HG02884 (cell line): Measurements from ENCODE around the gene TTC38.

Experiments
- ATAC-seq: cut with Tn5 transposase; IDR thresholded peaks from one replicate; pipeline ENCODE4 v1.9.1; 2021; ENCODE audit warnings: mild to moderate bottlenecking, moderate library complexity; ENCODE audit not compliant: unreplicated experiment

The TTC38 gene

GRCh38 chr22:46276563-46276962 lies 8.8 kb downstream of the TTC38 start:
- ATAC-seq = no peak

- no peak for ATAC-seq
Measured at GRCh38 chr22:46278656-46279645, 11.1 kb downstream of the TTC38 start.

- ATAC-seq = no peak
Measured at GRCh38 chr22:46280063-46280817, 12.4 kb downstream of the TTC38 start.

DNA sequence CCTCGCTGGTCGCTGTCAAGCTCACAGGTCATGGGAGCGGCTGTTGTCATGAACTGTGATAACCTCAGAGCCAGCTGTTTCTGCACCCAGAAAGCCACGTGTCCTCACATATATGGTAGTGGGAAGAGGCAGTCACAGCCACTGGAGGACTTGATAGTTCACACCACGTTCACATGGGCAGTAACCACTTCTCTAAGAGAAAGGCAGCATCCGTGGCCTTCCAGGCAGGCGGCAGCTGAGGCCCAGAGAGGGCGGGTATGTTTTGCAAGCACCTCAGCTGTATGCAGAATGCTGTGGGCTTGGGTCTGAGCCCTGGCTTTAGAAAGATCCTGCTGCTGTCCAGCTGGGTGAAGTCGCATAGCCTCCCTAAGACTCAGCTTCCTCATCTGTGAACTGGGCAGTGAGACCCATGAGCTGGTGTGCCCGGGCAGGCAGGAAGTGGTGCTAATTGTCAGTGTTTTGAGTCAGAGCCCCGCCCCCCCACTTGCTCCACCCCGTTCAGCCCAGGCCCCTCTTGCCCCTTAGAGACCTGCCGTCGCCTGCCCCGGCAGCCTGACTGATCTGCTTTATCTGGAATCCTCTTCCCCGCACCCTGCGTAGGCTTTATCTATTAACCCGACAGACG lies 13.3 kb downstream of the TTC38 start:
- ATAC-seq = no peak

DNA sequence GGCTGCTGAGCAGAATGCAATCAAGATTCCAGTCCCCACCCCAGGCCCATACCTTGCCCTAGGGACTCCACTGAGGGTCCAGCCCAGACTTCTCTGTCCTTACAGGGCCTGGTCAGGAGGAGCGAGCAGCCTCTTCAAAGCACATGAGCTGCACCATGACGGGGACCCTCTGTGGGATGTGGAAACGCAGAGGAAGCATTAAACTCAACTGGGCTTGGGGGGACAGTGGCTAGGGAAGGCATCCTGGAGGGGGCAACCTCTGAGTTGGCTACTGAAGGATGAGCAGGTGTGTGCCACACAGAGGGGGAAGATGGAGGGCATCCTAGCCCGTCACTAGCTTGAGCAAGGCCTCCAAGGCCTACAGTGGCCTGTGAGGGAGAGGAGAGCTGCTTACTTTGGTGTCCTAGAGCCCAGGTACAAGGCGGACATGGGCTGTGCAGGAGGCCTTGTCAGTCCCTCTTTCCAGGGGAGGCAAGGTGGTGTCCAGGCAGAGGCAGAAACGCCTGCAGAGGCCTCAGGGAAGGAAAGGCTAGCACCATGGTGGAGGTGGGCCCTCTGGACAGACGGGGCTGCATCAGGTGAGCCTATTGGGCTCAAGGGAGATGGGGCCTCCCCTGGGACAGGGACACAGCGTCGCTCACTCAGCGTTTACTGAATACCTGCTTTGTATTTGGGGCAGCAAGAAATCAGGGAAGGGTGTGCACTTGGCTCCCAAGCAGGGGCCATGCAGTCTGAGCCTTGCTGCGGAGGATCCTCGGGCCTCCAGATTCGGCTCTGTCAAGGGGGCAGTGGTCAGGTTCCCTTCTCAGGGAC lies 14.3 kb downstream of the TTC38 start:
- ATAC-seq = no peak

GRCh38 chr22:46286006-46286405 lies 18.2 kb downstream of the TTC38 start:
- no peak for ATAC-seq

- ATAC-seq = no peak
Measured at GRCh38 chr22:46286941-46287872, 19.4 kb downstream of the TTC38 start.

GRCh38 chr22:46287873-46288751 lies 20.3 kb downstream of the TTC38 start:
- ATAC-seq = no peak

GRCh38 chr22:46288846-46289243 lies 21.0 kb downstream of the TTC38 start:
- no peak for ATAC-seq

GRCh38 chr22:46289244-46289891 lies 21.6 kb downstream of the TTC38 start:
- no peak for ATAC-seq

DNA sequence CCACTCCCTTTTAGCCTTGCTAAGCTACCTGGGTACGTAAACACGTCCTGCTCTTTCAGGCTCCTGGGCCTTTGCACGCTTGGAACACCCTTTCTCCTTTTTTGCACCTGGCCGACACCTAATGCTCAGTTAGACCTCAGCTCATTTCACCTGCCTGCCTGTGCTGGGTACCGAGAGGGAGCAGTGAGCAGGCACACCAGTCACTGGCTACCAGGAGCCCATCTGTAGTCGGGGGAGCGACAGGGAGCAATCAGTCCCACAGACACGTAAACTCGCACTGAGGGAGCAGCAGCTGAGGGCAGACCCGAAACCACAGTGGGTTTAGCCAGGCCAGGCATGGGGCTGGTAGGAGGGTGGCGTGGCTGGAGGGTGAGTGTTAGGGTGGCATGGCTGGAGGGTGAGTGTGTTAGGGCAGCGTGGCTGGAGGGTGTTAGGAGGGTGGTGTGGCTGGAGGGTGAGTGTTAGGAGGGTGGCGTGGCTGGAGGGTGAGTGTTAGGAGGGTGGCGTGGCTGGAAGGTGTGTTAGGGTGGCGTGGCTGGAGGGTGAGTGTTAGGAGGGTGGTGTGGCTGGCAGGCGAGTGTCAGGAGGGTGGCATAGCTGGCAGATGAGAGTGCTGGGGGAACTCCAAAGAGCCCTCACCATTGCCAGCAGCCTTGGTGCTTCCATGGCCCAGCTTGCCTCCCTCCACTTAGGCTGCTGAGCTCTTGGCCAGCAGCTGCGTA lies 22.5 kb downstream of the TTC38 start:
- ATAC-seq = no peak

DNA sequence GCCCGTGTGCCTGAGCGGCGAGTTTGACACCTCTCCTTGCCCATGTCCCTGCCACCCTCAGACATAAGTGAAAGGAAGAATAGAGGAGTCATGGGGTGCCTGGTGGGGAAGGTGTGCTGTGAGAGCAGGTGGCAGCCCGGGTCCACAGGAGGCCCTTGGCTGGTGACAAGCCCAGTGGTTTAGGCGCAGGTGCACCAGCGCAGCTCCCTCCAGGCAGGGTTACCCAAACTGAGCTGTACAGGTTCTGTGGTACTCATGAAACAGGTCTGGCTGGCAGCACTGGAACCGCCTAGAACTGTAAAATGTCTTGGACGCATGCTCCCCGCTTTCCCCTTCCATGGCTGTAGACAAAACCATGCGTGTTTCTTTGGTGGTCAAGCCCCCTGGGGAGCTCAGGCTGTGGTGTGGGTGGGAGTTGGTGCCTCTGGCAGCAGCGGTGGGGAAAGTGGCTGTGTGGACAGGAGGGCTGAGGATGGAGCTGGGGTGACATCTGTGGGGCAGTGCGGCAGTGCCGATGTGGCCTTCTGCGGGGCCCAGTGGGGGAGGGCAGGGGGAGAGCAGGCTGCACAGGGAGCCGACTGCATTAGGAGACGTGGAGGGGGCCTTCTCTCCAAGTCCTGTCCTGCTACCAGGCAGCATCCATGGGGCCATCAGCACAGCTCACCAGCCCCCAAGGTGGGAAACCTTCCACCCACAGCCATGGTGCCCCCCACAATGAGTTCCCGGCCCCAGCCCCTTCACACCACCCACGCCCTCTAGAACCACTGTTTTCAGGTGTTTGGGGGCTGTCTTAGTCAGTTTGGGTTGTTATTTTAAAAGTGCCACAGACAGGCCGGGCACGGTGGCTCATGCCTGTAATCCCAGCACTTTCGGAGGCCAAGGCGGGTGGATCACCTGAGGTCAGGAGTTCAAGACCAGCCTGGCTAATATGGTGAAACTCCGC lies 23.3 kb downstream of the TTC38 start:
- no peak for ATAC-seq

GRCh38 chr22:46292173-46292572 lies 24.4 kb downstream of the TTC38 start:
- no peak for ATAC-seq

GRCh38 chr22:46292732-46293131 lies 24.9 kb downstream of the TTC38 start:
- ATAC-seq = no peak

- ATAC-seq = no peak
Measured at GRCh38 chr22:46293577-46294260, 25.9 kb downstream of the TTC38 start.

- ATAC-seq = no peak
Measured at GRCh38 chr22:46294784-46295183, 27.0 kb downstream of the TTC38 start.
